GM12865 (cell line): ENCODE results near the gene ARHGAP44.
A peak's percentile ranks its signal among the peaks of the same experiment; 100 is the strongest.

Experiments
- DNase-seq: peaks from one replicate; pipeline ENCODE4 v3.0.0; 2010; ENCODE audit warnings: low read depth
- H3K4me3 ChIP-seq: 2 replicates; pipeline ENCODE4 v1.5.1; 2011; ENCODE audit warnings: mild to moderate bottlenecking, low read depth, low read length, control low read depth
- TF ChIP-seq, protein P1 (sequence below): IDR thresholded peaks from 2 replicates; pipeline ENCODE4 v1.5.1; 2011; ENCODE audit warnings: low read length, control low read depth, low read depth, inconsistent platforms; ENCODE audit not compliant: insufficient read depth; ENCODE audit errors: missing control alignments

The ARHGAP44 gene

DNA sequence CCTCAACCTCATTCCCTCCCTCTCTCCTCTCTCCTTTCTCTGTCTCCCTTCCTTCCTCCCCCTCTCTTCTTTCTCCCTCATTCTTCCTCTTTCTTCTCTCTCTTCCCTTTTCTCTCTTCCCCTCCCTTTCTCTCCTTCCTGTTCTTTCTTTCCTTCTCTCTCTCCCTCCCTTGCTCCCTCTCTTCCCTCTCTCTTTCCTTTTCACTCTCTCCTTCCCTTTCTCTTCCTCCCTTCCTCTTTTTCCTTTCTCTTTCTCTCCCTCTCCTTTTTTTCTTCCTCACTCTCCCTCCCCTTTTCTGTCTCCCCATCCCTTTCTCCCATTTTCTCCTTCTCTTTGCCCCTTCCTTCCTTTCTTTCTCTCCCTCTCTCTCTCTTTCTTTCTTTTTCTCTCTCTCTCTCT lies 236.4 kb downstream of the ARHGAP44 start:
- DNase-seq, result no peak
- H3K4me3 ChIP-seq, result no peak overlapping the region
- TF ChIP-seq, protein P1, sequence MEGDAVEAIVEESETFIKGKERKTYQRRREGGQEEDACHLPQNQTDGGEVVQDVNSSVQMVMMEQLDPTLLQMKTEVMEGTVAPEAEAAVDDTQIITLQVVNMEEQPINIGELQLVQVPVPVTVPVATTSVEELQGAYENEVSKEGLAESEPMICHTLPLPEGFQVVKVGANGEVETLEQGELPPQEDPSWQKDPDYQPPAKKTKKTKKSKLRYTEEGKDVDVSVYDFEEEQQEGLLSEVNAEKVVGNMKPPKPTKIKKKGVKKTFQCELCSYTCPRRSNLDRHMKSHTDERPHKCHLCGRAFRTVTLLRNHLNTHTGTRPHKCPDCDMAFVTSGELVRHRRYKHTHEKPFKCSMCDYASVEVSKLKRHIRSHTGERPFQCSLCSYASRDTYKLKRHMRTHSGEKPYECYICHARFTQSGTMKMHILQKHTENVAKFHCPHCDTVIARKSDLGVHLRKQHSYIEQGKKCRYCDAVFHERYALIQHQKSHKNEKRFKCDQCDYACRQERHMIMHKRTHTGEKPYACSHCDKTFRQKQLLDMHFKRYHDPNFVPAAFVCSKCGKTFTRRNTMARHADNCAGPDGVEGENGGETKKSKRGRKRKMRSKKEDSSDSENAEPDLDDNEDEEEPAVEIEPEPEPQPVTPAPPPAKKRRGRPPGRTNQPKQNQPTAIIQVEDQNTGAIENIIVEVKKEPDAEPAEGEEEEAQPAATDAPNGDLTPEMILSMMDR, result no peak

DNA sequence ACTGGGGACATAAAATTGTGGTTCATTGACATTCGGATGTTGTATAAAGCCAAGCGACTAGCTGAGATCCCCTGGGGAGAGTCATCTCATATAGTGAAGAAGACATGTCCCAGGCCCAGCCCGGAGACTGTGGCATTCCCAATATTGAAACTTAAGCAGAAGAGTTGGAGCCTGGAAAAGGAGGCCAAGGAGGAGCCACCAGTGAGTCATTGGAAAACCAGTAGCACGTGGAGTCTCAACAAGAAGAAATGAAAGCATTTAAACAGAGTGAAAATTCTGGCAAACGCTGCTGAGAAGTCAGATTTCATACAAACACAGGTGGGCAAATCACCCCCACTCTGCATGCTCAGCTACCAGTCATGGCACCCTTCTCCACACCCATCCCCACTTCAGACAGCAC lies 237.9 kb downstream of the ARHGAP44 start:
- TF ChIP-seq, protein P1, result no peak
- no peak for DNase-seq
- H3K4me3 ChIP-seq, result no peak overlapping the region

DNA sequence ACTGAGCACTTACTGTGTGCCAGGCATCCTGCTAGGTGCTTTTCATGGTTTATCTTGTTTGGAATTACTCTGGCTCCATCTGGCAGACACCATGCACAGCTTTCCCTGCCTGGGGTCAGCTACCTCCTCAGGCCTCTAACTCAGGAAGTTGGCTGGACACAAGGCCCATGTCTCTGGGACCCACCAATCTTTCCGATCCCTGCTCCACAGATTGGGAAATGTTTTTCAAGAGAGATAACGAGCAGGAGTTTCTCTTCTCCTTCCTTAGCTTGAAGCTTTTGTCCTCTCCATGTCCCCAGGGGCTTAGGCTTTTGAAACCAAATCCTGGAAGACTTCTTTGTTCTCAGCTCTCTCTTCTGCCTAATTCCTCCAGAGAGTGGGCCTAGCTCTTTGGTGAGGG lies 240.0 kb downstream of the ARHGAP44 start:
- no peak overlapping the region for H3K4me3 ChIP-seq
- DNase-seq, result no peak
- TF ChIP-seq, protein P1, result no peak

DNA sequence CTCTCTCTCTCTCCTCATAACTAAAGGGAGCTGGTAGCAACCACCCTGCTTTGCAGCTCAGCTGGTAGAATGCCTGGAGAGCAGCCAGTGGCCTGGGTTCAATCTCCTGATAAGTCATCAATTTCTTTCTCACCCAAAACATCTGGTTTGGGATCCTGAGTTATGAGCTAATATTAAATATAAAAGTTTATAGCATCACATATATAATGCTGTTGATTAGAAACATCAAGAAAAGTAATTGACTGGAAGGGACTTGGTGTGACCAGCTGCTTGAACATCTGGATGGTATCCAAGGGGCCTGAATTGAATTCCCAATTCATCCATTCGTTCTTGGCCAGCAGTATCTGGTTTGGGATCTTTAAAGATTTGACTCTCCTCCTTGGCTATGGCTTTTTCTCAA lies 240.8 kb downstream of the ARHGAP44 start:
- DNase-seq, result no peak

DNA sequence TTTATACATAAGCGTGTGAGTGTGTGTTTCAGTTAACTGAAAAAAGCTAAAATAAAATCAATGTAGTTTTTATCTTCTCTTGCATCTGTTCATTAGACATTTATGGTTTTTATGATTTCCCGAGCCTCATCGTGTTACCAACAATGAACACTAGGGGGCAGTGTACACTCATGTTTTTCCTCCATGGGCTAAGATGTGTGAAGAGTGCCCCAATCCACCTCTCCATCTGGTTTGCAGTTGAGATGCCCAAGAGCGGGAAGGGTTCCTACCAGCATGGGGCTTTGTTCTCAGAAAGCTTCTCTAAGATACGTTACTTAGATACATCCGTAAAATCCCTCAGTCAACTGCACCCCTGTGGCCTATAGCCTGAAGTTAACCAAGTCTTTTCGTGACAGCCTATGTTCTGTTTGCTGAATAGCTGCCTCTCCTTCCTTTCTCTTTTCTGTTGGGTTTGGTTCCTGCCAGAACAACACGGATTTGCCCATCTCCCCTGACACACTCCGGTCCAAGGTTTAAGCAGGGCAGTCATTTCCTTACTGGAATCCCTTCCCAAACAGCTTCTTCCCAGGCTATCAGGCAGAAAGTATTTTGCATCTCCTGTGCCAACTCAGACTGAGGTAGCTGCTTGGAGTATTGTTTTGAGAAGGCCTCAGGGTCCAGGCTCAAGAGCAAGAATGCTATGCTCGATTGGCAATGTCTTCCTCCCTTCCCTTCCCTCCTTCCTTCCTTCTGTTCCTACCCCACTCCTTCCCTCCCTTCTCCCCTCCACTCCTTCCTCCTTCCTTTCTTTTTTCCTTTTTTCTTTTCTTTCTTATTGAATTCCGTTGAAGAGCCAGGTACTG lies 241.4 kb downstream of the ARHGAP44 start:
- H3K4me3 ChIP-seq, result no peak overlapping the region
- TF ChIP-seq, protein P1, result peak; percentile 68
- peak; percentile 58 for DNase-seq

More for the DNA sequence above, 240.8 kb downstream of the ARHGAP44 start:
- TF ChIP-seq, protein P1, result no peak
- no peak overlapping the region for H3K4me3 ChIP-seq

DNA sequence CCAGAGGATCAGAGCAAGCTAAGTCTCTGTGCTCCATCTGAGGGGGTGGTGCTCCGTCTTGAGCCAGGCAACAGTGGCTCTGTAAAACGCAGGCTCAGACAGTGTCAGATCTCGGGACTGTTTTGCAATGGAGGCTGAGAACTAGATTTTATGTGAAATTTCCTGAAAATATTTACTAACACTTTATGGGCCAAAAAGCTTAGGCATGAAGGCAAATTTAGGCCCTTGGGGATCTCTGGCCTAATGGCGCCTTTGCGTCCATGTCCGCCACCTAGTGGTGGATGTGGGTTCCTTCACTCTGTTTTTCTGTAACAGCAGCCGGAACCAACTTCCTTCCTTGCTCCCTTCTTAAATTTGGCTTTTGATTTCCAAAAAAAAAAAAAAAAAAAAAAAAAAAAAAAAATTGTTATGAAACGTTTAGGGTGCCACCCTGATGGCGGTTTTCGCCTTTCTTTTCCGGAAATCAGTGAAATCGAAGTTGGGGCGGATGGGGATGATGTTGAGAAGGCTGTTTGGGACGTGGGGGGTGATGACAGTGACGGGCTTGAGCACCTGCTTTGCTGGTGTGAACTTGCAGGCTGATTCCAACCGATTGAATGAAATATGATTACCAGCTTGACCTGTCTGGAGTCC lies 242.5 kb downstream of the ARHGAP44 start:
- DNase-seq, result peak; percentile 64
- no peak overlapping the region for H3K4me3 ChIP-seq
- TF ChIP-seq, protein P1, result peak; percentile 81
